ENCODE measurements around the gene OR2F1. TPM values are rescaled to one million over a fixed set of nuclear protein-coding genes. Genes with fewer than 3 reads are reported as not detected.

OR2F1 gene
- total and polyA plus RNA-seq, 4 donors, result under 0.01 to 0.05 TPM; not detected in 2

DNA sequence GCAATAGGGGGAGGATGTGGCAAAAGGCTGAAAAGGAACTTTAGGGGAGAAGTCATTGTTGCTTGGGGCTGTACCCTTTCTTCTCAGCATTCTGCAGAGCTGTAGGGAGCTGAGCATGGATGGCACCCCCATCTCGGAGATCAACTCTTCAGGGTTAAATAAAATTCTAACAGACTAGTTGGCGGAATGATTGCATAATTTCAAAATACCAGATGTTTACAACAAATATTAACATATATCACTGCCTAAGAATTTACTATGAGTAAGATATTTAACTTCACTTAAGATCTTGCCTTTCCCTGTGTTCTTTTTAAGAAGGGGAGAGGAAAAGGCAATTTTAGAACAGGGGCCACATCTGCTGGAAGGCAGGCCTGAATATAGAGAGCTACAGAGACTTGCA, 509 bp upstream of the OR2F1 start:
- Histone ChIP-seq H3K27ac (ENCODE audit: low read depth in 1 of 2, low read length in 2 of 2) (no peak overlapping the region), H3K9ac (ENCODE audit: low read depth in 1 of 2, low read length in 2 of 2) (no peak overlapping the region), H3K4me1 (ENCODE audit: control insufficient read depth in 4 of 4, insufficient read depth in 4 of 4, low read length in 3 of 4) (no peaks in the 10 kb centered on the region), H3K9me3 (ENCODE audit: control insufficient read depth in 4 of 4, low read length in 3 of 4) (no peaks in the 10 kb centered on the region), H3K4me3 (ENCODE audit: low read depth in 1 of 3, low read length in 3 of 3) (no peak overlapping the region), H3K36me3 (ENCODE audit: control insufficient read depth in 4 of 4, insufficient read depth in 3 of 4, low read depth in 1 of 4, low read length in 3 of 4) (no peaks in the 10 kb centered on the region), H3K27me3 (ENCODE audit: control insufficient read depth in 4 of 4, insufficient read depth in 4 of 4, low read length in 3 of 4) (no peaks in the 10 kb centered on the region)
- TF ChIP-seq FOXA2 (IDR thresholded peaks at IDR 0.05) (no peak), ZBTB33 (IDR thresholded peaks at IDR 0.05) (no peak), EGR1 (IDR thresholded peaks at IDR 0.05; ENCODE audit: low read depth in 2 of 2) (no peak), HNF4G (IDR thresholded peaks at IDR 0.05) (no peak), RXRA (IDR thresholded peaks at IDR 0.05) (no peak), YY1 (IDR thresholded peaks at IDR 0.05) (no peak), NR2F2 (IDR thresholded peaks at IDR 0.05) (no peak)
- TF ChIP-seq, protein P1, sequence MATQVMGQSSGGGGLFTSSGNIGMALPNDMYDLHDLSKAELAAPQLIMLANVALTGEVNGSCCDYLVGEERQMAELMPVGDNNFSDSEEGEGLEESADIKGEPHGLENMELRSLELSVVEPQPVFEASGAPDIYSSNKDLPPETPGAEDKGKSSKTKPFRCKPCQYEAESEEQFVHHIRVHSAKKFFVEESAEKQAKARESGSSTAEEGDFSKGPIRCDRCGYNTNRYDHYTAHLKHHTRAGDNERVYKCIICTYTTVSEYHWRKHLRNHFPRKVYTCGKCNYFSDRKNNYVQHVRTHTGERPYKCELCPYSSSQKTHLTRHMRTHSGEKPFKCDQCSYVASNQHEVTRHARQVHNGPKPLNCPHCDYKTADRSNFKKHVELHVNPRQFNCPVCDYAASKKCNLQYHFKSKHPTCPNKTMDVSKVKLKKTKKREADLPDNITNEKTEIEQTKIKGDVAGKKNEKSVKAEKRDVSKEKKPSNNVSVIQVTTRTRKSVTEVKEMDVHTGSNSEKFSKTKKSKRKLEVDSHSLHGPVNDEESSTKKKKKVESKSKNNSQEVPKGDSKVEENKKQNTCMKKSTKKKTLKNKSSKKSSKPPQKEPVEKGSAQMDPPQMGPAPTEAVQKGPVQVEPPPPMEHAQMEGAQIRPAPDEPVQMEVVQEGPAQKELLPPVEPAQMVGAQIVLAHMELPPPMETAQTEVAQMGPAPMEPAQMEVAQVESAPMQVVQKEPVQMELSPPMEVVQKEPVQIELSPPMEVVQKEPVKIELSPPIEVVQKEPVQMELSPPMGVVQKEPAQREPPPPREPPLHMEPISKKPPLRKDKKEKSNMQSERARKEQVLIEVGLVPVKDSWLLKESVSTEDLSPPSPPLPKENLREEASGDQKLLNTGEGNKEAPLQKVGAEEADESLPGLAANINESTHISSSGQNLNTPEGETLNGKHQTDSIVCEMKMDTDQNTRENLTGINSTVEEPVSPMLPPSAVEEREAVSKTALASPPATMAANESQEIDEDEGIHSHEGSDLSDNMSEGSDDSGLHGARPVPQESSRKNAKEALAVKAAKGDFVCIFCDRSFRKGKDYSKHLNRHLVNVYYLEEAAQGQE (IDR thresholded peaks at IDR 0.05), result no peak
- DNase-seq (ENCODE audit: low spot score), result no peak
- WGBS, result 79% methylated on average over 2 of the region's 2 CpGs

GRCh38 chr7:143958781-143959180, 4.1 kb downstream of the OR2F1 start:
- no peak overlapping the region for H3K9ac ChIP-seq (ENCODE audit: low read depth in 1 of 2, low read length in 2 of 2)
- no peaks in the 10 kb centered on the region for H3K27me3 ChIP-seq (ENCODE audit: control insufficient read depth in 4 of 4, insufficient read depth in 4 of 4, low read length in 3 of 4)
- no peaks in the 10 kb centered on the region for H3K4me1 ChIP-seq (ENCODE audit: control insufficient read depth in 4 of 4, insufficient read depth in 4 of 4, low read length in 3 of 4)
- H3K36me3 ChIP-seq (ENCODE audit: control insufficient read depth in 4 of 4, insufficient read depth in 3 of 4, low read depth in 1 of 4, low read length in 3 of 4), result no peaks in the 10 kb centered on the region
- no peak for DNase-seq (ENCODE audit: low spot score)
- no peaks in the 10 kb centered on the region for H3K9me3 ChIP-seq (ENCODE audit: control insufficient read depth in 4 of 4, low read length in 3 of 4)
- no peak overlapping the region for H3K27ac ChIP-seq (ENCODE audit: low read depth in 1 of 2, low read length in 2 of 2)
- no peak overlapping the region for H3K4me3 ChIP-seq (ENCODE audit: low read depth in 1 of 3, low read length in 3 of 3)
- 41% methylated on average over 3 of the region's 3 CpGs for WGBS
- TF ChIP-seq FOXA1 (IDR thresholded peaks at IDR 0.05) (no peak), HNF4A (conservative IDR thresholded peaks at IDR 0.05) (no peak), JUND (IDR thresholded peaks at IDR 0.05) (no peak), TAF1 (conservative IDR thresholded peaks at IDR 0.05) (no peak), MAX (IDR thresholded peaks at IDR 0.05) (no peak), YY1 (IDR thresholded peaks at IDR 0.05) (no peak), HNF4G (IDR thresholded peaks at IDR 0.05) (no peak), RXRA (IDR thresholded peaks at IDR 0.05) (no peak), RAD21 (IDR thresholded peaks at IDR 0.05) (no peak), NR2F2 (IDR thresholded peaks at IDR 0.05) (no peak), GABPA (IDR thresholded peaks at IDR 0.05 in 1 of 2, conservative IDR thresholded peaks at IDR 0.05 in 1 of 2) (no peak), SP1 (IDR thresholded peaks at IDR 0.05) (no peak), FOXA2 (IDR thresholded peaks at IDR 0.05) (no peak)
- TF ChIP-seq, protein P2, sequence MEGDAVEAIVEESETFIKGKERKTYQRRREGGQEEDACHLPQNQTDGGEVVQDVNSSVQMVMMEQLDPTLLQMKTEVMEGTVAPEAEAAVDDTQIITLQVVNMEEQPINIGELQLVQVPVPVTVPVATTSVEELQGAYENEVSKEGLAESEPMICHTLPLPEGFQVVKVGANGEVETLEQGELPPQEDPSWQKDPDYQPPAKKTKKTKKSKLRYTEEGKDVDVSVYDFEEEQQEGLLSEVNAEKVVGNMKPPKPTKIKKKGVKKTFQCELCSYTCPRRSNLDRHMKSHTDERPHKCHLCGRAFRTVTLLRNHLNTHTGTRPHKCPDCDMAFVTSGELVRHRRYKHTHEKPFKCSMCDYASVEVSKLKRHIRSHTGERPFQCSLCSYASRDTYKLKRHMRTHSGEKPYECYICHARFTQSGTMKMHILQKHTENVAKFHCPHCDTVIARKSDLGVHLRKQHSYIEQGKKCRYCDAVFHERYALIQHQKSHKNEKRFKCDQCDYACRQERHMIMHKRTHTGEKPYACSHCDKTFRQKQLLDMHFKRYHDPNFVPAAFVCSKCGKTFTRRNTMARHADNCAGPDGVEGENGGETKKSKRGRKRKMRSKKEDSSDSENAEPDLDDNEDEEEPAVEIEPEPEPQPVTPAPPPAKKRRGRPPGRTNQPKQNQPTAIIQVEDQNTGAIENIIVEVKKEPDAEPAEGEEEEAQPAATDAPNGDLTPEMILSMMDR (IDR thresholded peaks at IDR 0.05; ENCODE audit: low read depth, low read length, missing input control), result no peak
- TF ChIP-seq, protein P1 (IDR thresholded peaks at IDR 0.05), result no peak
